Measurements from ENCODE around the gene CHST3.

Gene CHST3

GRCh38 chr10:72061930-72062329 lies 97.7 kb downstream of the CHST3 start:
- H3K18ac ChIP-seq (ENCODE audit: low read length), result no peak overlapping the region
- no peak overlapping the region for H3K27ac ChIP-seq (ENCODE audit: low read depth, low read length)
- no peak overlapping the region for H3K9ac ChIP-seq (ENCODE audit: low read length)
- H2BK15ac ChIP-seq (replicated peaks; ENCODE audit: low read depth), result no peak overlapping the region
- no peak overlapping the region for H4K5ac ChIP-seq (ENCODE audit: low read length)
- H3K4me1 ChIP-seq (ENCODE audit: control insufficient read depth, low read depth, low read length), result no peaks in the 10 kb centered on the region
- no peak overlapping the region for H3K4ac ChIP-seq (ENCODE audit: low read depth, low read length)
- H2BK120ac ChIP-seq (ENCODE audit: low read depth, low read length), result no peak overlapping the region
- no CpG with 5 or more reads among the region's 9 CpGs for WGBS (ENCODE audit: extremely low coverage, insufficient coverage, low lambda C conversion rate)
- no peaks in the 10 kb centered on the region for H3K79me2 ChIP-seq (ENCODE audit: control insufficient read depth, insufficient read depth, low read length)
- no peak overlapping the region for H2AK5ac ChIP-seq (ENCODE audit: low read length)
- no peaks in the 10 kb centered on the region for H3K79me1 ChIP-seq (ENCODE audit: low read length)
- H4K8ac ChIP-seq (ENCODE audit: low read depth, low read length), result no peak overlapping the region
- H3K56ac ChIP-seq (ENCODE audit: low read length), result no peak overlapping the region
- no peaks in the 10 kb centered on the region for H3K27me3 ChIP-seq (ENCODE audit: insufficient read depth, low read length, poor library complexity)
- no peak overlapping the region for H3K23ac ChIP-seq (ENCODE audit: low read length)
- no peak overlapping the region for H3K4me2 ChIP-seq (ENCODE audit: low read length)
- no peak overlapping the region for H2BK5ac ChIP-seq (ENCODE audit: low read length)
- H3K4me3 ChIP-seq (ENCODE audit: low read length), result no peak overlapping the region
- no peaks in the 10 kb centered on the region for H3K36me3 ChIP-seq (ENCODE audit: control insufficient read depth, insufficient read depth, low read length)
- no peak for DNase-seq

DNA sequence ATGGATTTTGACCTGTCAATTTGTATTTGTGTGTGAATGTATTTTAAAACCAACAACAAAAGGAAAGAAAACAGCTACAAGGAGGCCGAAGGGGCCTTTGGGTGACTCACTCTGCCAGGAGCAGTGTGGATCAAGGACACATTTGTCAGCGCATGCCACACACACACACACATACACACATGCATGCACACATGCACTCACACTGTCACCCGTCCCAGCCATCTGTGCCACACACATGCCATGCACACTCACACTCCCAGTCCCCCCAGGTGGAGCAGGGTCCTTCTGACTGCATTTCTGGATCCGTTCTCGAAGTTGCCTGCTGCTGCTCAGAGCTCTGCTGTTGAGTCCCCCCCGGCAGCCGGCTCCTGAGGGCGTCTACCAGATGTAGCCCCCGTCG lies 98.2 kb downstream of the CHST3 start:
- no peak overlapping the region for H3K4me3 ChIP-seq (ENCODE audit: low read length)
- no peak overlapping the region for H3K4ac ChIP-seq (ENCODE audit: low read depth, low read length)
- no peak overlapping the region for H3K4me2 ChIP-seq (ENCODE audit: low read length)
- no peak overlapping the region for H2BK5ac ChIP-seq (ENCODE audit: low read length)
- H3K27me3 ChIP-seq (ENCODE audit: insufficient read depth, low read length, poor library complexity), result no peaks in the 10 kb centered on the region
- no peak overlapping the region for H2AK5ac ChIP-seq (ENCODE audit: low read length)
- no peaks in the 10 kb centered on the region for H3K79me1 ChIP-seq (ENCODE audit: low read length)
- H3K27ac ChIP-seq (ENCODE audit: low read depth, low read length), result no peak overlapping the region
- no peak for DNase-seq
- no peak overlapping the region for H2BK15ac ChIP-seq (replicated peaks; ENCODE audit: low read depth)
- H3K56ac ChIP-seq (ENCODE audit: low read length), result no peak overlapping the region
- no peak overlapping the region for H4K8ac ChIP-seq (ENCODE audit: low read depth, low read length)
- H2BK120ac ChIP-seq (ENCODE audit: low read depth, low read length), result no peak overlapping the region
- no peak overlapping the region for H3K23ac ChIP-seq (ENCODE audit: low read length)
- H3K18ac ChIP-seq (ENCODE audit: low read length), result no peak overlapping the region
- no peak overlapping the region for H4K5ac ChIP-seq (ENCODE audit: low read length)
- H3K9ac ChIP-seq (ENCODE audit: low read length), result no peak overlapping the region
- H3K36me3 ChIP-seq (ENCODE audit: control insufficient read depth, insufficient read depth, low read length), result no peaks in the 10 kb centered on the region
- no peaks in the 10 kb centered on the region for H3K79me2 ChIP-seq (ENCODE audit: control insufficient read depth, insufficient read depth, low read length)
- WGBS (ENCODE audit: extremely low coverage, insufficient coverage, low lambda C conversion rate), result no CpG with 5 or more reads among the region's 10 CpGs
- H3K4me1 ChIP-seq (ENCODE audit: control insufficient read depth, low read depth, low read length), result no peaks in the 10 kb centered on the region

All from mesendoderm (in vitro differentiated cells).